Trophoblast cell (in vitro differentiated cells and primary cell): Measurements from ENCODE around the gene POC1A.
"Not testable (repeated sequence)": the region's sequence is repeated elsewhere in the genome, so short reads cannot be mapped to it uniquely, and the experiment has no call there.

ENCODE experiments used
- DNase-seq, 2 donors: peaks; one replicate each; pipeline ENCODE4 v3.0.0-alpha.2; 2016
- H2AFZ ChIP-seq: 2 replicates; pipeline ENCODE4 v1.6.1; 2013; ENCODE audit warnings: low read length, moderate library complexity, mild to moderate bottlenecking; ENCODE audit not compliant: insufficient read depth, poor library complexity
- H2AK5ac ChIP-seq: 2 replicates; pipeline ENCODE4 v1.6.1; 2013; ENCODE audit warnings: mild to moderate bottlenecking, low read length
- H2BK120ac ChIP-seq: 2 replicates; pipeline ENCODE4 v1.6.1; 2013; ENCODE audit warnings: low read length, mild to moderate bottlenecking, moderate library complexity; ENCODE audit not compliant: insufficient read depth, poor library complexity
- H2BK12ac ChIP-seq: 2 replicates; pipeline ENCODE4 v1.6.1; 2013; ENCODE audit warnings: mild to moderate bottlenecking, low read length, moderate library complexity
- H2BK5ac ChIP-seq: 2 replicates; pipeline ENCODE4 v1.6.1; 2013; ENCODE audit warnings: low read length, low read depth, moderate library complexity, mild to moderate bottlenecking; ENCODE audit not compliant: poor library complexity
- H3K14ac ChIP-seq: 2 replicates; pipeline ENCODE4 v1.6.1; 2013; ENCODE audit warnings: mild to moderate bottlenecking, low read length
- H3K18ac ChIP-seq: 2 replicates; pipeline ENCODE4 v1.6.1; 2013; ENCODE audit warnings: mild to moderate bottlenecking, low read length
- H3K23ac ChIP-seq: 2 replicates; pipeline ENCODE4 v1.6.1; 2013; ENCODE audit warnings: low read length
- H3K27ac ChIP-seq: 2 replicates; pipeline ENCODE4 v1.5.1; 2013; ENCODE audit warnings: low read depth, mild to moderate bottlenecking, inconsistent platforms, low read length, moderate library complexity
- H3K27me3 ChIP-seq: 2 replicates; pipeline ENCODE4 v1.6.1; 2013; ENCODE audit warnings: inconsistent platforms, mild to moderate bottlenecking, low read length, moderate library complexity; ENCODE audit not compliant: insufficient read depth
- H3K36me3 ChIP-seq, 2 experiments: 1 replicate in 1 of 2; 2 replicates in 1 of 2; pipeline ENCODE4 v1.6.1; 2013; ENCODE audit warnings: low read length in 2 of 2, mild to moderate bottlenecking in 2 of 2, moderate library complexity in 1 of 2; ENCODE audit not compliant: insufficient read depth in 2 of 2, control insufficient read depth in 1 of 2
- H3K4ac ChIP-seq: 2 replicates; pipeline ENCODE4 v1.6.1; 2013; ENCODE audit warnings: low read depth, mild to moderate bottlenecking, low read length, moderate library complexity
- H3K4me1 ChIP-seq, 2 experiments: 1 replicate in 1 of 2; 2 replicates in 1 of 2; pipeline ENCODE4 v1.6.1; 2013; ENCODE audit warnings: low read length in 2 of 2, mild to moderate bottlenecking in 2 of 2, moderate library complexity in 1 of 2; ENCODE audit not compliant: insufficient read depth in 2 of 2, control insufficient read depth in 1 of 2
- H3K4me2 ChIP-seq: 2 replicates; pipeline ENCODE4 v1.6.1; 2013; ENCODE audit warnings: inconsistent platforms, mild to moderate bottlenecking, low read length, moderate library complexity
- H3K4me3 ChIP-seq: 2 replicates; pipeline ENCODE4 v1.5.1; 2013; ENCODE audit warnings: mild to moderate bottlenecking, low read depth, low read length, inconsistent platforms
- H3K79me1 ChIP-seq: one replicate; pipeline ENCODE4 v1.6.1; 2013; ENCODE audit warnings: low read length
- H3K79me2 ChIP-seq: 2 replicates; pipeline ENCODE4 v1.6.1; 2013; ENCODE audit warnings: low read length, mild to moderate bottlenecking; ENCODE audit not compliant: control insufficient read depth, insufficient read depth, poor library complexity
- H3K9ac ChIP-seq: 2 replicates; pipeline ENCODE4 v1.6.1; 2013; ENCODE audit warnings: mild to moderate bottlenecking, low read length
- H3K9me3 ChIP-seq: 2 replicates; pipeline ENCODE4 v1.6.1; 2013; ENCODE audit warnings: low read depth, mild to moderate bottlenecking, control low read depth, inconsistent platforms, low read length; ENCODE audit not compliant: insufficient read depth
- H4K12ac ChIP-seq: 2 replicates; pipeline ENCODE4 v1.6.1; 2013; ENCODE audit warnings: low read depth, mild to moderate bottlenecking, low read length, moderate library complexity
- H4K8ac ChIP-seq: 2 replicates; pipeline ENCODE4 v1.6.1; 2013; ENCODE audit warnings: low read depth, mild to moderate bottlenecking, low read length, moderate library complexity
- H4K91ac ChIP-seq: one replicate; pipeline ENCODE4 v1.6.1; 2013; ENCODE audit warnings: low read depth, mild to moderate bottlenecking, low read length, moderate library complexity
- WGBS: extraction: QIAGEN DNeasy Blood & Tissue Kit; methylation state at CpG from one replicate; pipeline ENCODE4 v1.1.7; 2013; ENCODE audit warnings: missing lambda C conversion rate; ENCODE audit not compliant: insufficient read length, insufficient coverage; ENCODE audit errors: extremely low coverage; 5-methylcytosine and 5-hydroxymethylcytosine counted together

POC1A gene

GRCh38 chr3:52171514-52172261, 17.5 kb upstream of the POC1A start:
- no CpG with 5 or more reads among the region's 3 CpGs for WGBS
- Histone ChIP-seq H3K27me3 (no peaks in the 10 kb centered on the region), H3K4ac (no peak overlapping the region), H3K14ac (no peak overlapping the region), H3K9ac (no peak overlapping the region), H2BK5ac (no peak overlapping the region), H3K36me3 (no peaks in the 10 kb centered on the region), H2AFZ (no peak overlapping the region), H3K23ac (no peak overlapping the region), H3K9me3 (no peaks in the 10 kb centered on the region), H3K4me1 (no peaks in the 10 kb centered on the region), H3K4me3 (peak overlapping the region; percentile 39), H2BK120ac (no peak overlapping the region), H3K4me2 (no peak overlapping the region), H4K12ac (no peak overlapping the region), H3K79me2 (no peaks in the 10 kb centered on the region), H2AK5ac (no peak overlapping the region), H2BK12ac (no peak overlapping the region), H3K27ac (no peak overlapping the region), H4K91ac (no peak overlapping the region), H3K79me1 (no peaks in the 10 kb centered on the region), H3K18ac (no peak overlapping the region), H4K8ac (no peak overlapping the region)
- DNase-seq: no peak

- not testable (repeated sequence) for H3K14ac ChIP-seq, H3K4me2 ChIP-seq, H2BK5ac ChIP-seq, H3K9me3 ChIP-seq, H2AK5ac ChIP-seq, H3K27me3 ChIP-seq, H3K79me2 ChIP-seq, H3K79me1 ChIP-seq, H3K9ac ChIP-seq, H4K12ac ChIP-seq, H3K23ac ChIP-seq, H3K18ac ChIP-seq, DNase-seq, H2AFZ ChIP-seq, H3K4me1 ChIP-seq, H3K4ac ChIP-seq, H2BK120ac ChIP-seq, H3K4me3 ChIP-seq, H4K8ac ChIP-seq, H3K36me3 ChIP-seq, H3K27ac ChIP-seq, H2BK12ac ChIP-seq, H4K91ac ChIP-seq
- no CpG with 5 or more reads among the region's 3 CpGs for WGBS
These were observed 16.0 kb upstream of the POC1A start for GRCh38 chr3:52170217-52170616.

GRCh38 chr3:52167240-52167639, 13.0 kb upstream of the POC1A start:
- Histone ChIP-seq H2BK5ac (no peak overlapping the region), H4K8ac (no peak overlapping the region), H2BK12ac (no peak overlapping the region), H4K12ac (no peak overlapping the region), H3K36me3 (no peaks in the 10 kb centered on the region), H3K4me1 (no peaks in the 10 kb centered on the region), H2AFZ (no peak overlapping the region), H3K79me1 (no peaks in the 10 kb centered on the region), H3K4ac (no peak overlapping the region), H3K27ac (no peak overlapping the region), H3K4me3 (no peak overlapping the region), H4K91ac (no peak overlapping the region), H3K14ac (no peak overlapping the region), H3K27me3 (no peaks in the 10 kb centered on the region), H3K9me3 (peaks cover 6% of the 10 kb centered on the region), H3K79me2 (no peaks in the 10 kb centered on the region), H3K4me2 (no peak overlapping the region), H3K9ac (no peak overlapping the region), H3K18ac (no peak overlapping the region), H2AK5ac (no peak overlapping the region), H2BK120ac (no peak overlapping the region), H3K23ac (no peak overlapping the region)
- WGBS: no CpG with 5 or more reads among the region's 9 CpGs
- DNase-seq: no peak

GRCh38 chr3:52162250-52162872, 8.1 kb upstream of the POC1A start:
- Histone ChIP-seq H3K4ac (no peak overlapping the region), H3K4me3 (no peak overlapping the region), H3K4me1 (no peaks in the 10 kb centered on the region), H3K27me3 (no peaks in the 10 kb centered on the region), H4K12ac (no peak overlapping the region), H2BK120ac (no peak overlapping the region), H3K27ac (no peak overlapping the region), H3K79me1 (no peaks in the 10 kb centered on the region), H2AFZ (no peak overlapping the region), H3K9me3 (peaks cover 6% of the 10 kb centered on the region), H2BK12ac (no peak overlapping the region), H2BK5ac (no peak overlapping the region), H3K23ac (no peak overlapping the region), H3K36me3 (no peaks in the 10 kb centered on the region), H3K79me2 (no peaks in the 10 kb centered on the region), H4K91ac (no peak overlapping the region), H4K8ac (no peak overlapping the region), H3K4me2 (no peak overlapping the region), H3K9ac (no peak overlapping the region), H3K18ac (no peak overlapping the region), H2AK5ac (no peak overlapping the region), H3K14ac (no peak overlapping the region)
- DNase-seq: no peak
- WGBS: no CpG with 5 or more reads among the region's 7 CpGs
